C1 segment of cervical spinal cord (tissue), 14 donors: Measurements from ENCODE around the gene FOXL3.
"Not testable (repeated sequence)": the region's sequence is repeated elsewhere in the genome, so short reads cannot be mapped to it uniquely, and the experiment has no call there.

ENCODE experiments used
- DNase-seq, 14 donors: peaks; one replicate each; lab custom pipeline; 2025; lab: John Stamatoyannopoulos, UW

The FOXL3 gene

GRCh38 chr7:289209-289755 lies 688 bp upstream of the FOXL3 start:
- DNase-seq = no peak

GRCh38 chr7:290554-291372 lies 793 bp downstream of the FOXL3 start:
- no peak for DNase-seq

DNA sequence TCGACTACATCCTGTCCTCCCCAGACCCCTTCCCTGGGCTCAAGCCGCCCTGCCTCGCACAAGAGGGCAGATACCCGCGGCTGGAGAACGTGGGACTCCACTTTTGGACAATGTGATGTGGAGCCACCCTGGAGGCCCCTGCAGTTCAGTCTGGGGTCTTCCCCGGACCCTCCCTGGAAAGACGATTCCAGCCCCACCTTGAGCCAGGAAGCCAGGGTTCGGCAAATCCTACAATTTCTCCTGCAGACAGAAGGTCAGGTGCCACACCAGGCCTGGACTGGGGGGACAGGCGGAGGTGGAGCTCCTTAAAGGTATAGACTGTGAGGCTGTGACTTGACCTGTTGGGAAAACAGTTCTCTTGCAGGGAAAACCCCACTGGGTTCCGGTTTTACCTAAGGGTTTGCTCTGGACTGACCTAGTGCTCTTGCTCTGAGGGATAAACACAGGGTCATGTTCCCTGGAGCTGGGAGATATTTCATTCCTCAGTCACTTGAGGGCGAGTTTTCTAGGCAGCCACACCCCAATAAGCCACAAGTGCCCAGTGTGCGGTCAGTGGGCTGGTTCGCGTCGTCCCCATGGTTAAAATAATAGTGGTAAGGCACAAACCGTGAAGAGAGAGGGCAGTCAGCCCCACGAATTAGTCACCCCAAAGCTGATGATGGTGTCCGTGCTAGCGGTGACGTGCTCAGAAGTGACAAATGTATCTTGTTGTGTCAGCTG lies 1.6 kb downstream of the FOXL3 start:
- no peak for DNase-seq

- DNase-seq = no peak
These were observed 2.3 kb downstream of the FOXL3 start for GRCh38 chr7:292226-292625.

DNA sequence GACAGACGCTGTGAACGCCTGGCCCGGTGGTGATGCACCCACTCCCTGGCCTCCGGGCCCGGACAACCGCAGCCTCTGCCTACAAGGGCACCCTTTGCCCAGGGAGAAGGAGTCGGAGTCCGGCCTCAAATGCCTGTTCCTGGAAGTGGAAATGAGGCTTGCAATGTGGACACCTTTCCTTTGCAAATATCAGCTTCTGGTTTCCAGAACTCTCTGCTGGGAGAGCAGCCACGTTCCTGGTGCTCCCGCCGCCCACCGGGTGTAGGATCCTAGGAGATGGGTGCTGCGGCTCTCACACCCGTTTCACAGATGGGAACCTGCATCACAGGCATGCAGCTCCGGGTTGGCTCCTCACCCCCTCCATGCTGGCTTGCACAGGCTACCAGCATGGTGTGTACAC lies 2.9 kb downstream of the FOXL3 start:
- DNase-seq = no peak

- DNase-seq = no peak
These were observed 3.9 kb downstream of the FOXL3 start for GRCh38 chr7:293681-294439.

- DNase-seq = no peak
These were observed 4.6 kb downstream of the FOXL3 start for GRCh38 chr7:294440-295154.

GRCh38 chr7:295155-296154 lies 5.5 kb downstream of the FOXL3 start:
- DNase-seq = no peak

DNA sequence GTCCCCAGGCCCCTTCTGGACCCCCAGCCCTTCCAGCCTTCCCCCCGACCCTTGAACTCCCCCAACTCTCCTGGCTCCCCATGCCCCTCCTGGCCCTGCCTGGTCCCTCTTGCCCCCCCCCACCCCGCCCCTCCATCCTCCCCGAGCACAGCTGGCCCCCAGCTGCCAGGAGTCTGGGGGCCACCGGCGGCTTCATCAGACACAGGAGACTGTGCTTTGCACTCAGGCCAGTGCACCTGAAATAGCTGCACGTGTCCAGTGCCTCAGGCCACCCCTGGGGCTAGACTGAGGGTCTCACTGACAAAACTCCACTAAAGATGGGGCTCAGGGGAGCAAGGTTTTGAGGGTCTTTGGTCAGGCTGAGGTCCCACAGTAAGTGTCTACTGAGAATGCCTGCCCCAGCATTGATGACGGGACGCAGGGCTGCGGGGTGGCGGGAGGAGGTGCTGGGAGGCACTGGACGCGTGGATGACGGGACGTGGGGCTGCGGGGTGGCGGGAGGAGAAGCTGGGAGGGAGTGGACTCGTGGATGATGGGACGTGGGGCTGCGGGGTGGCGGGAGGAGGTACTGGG lies 6.5 kb downstream of the FOXL3 start:
- no peak for DNase-seq

GRCh38 chr7:297141-297540 lies 7.2 kb downstream of the FOXL3 start:
- not testable (repeated sequence) for DNase-seq

DNA sequence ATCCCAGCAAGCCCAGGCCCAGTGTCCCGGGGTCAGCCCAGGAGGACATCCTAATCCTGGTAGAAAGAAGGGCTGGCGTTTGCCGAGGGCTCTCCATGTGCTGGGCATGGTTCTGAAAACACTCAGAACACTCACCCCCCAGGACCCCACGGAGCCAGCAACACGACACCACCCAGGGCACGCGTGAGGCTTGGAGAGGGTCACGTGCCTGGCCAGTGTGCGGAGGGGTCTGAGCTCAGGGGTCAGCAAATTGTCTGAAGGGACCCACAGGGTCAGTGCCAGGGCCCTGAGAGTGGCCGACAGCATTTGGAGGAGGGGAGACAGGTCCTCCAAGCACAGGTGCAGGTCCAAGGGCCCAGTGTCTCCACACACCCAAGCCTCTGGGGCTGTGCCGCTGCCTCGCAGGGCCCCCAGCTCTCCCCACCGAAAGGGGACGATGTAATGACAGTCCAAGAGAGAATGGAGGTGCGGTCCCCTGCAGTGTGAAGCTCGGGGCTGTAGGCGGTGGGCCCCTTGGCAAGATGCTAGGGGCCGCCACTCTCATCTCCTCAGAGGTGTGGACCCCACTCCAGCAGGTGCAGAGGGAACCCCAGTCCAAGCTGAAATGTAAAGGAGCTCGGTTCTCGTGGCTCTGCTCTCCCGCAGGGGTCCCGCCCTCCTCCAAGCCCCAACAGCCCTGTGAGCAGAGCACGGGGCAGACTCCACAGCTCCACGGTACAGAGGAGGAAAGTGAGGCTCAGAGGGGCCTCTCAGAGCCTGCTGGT lies 7.8 kb downstream of the FOXL3 start:
- DNase-seq = no peak

DNA sequence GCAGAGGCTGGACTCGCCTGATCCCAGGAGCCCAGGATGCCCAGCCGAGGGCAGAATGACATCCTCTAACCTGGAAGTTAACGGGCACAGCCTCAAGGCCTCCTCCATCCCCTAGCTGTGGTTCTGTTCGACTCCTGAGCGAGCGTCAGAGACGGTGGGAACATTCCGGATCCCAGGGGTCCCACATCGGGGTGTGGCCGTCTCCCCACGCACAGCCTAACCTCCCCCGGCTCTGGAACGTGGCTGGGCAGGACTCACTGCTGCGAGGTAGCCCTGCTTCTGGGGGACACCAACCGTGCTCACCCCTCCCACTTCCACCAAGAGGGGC lies 8.4 kb downstream of the FOXL3 start:
- no peak for DNase-seq

DNA sequence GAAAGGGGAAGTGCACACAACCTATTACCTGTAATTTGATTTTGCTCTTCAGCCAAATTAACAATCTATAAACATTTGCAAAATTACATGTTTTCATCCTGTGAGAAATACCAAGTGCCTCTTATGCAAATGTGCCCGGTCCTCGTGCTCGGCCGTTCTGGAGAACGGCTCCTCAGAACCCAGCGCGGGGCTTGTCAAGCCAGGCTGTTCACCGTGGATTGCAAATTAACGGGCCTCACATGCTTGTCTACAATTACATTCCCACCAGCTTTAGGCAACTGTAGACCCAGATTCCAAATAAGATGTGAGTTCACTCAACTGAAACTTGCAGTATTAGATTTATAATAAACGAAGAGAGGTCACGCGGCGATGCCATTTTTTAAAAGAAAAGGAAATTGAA lies 8.8 kb downstream of the FOXL3 start:
- no peak for DNase-seq

- no peak for DNase-seq
These were observed 9.2 kb downstream of the FOXL3 start for GRCh38 chr7:299169-299568.

GRCh38 chr7:299628-300027 lies 9.7 kb downstream of the FOXL3 start:
- DNase-seq = no peak

DNA sequence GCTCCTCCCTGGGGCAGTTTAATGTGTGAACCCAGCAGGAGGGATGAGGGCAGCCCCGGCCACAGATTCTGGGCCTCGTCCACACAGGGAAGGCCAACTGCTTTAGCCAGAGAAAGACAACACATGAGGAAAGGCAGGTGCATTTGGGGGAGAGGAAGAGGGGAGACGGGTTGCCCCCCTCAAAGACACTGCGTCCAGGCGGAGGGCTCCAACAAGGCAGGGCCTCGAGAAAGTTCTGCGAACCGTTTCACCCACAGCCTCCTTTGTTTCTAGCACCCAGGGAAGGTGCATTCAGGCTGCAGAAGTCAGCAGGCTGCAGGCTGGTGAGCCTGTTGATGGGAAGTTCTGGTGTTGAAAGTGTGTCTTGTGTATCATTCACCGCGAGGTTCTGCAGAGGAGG lies 10.1 kb downstream of the FOXL3 start:
- no peak for DNase-seq

DNA sequence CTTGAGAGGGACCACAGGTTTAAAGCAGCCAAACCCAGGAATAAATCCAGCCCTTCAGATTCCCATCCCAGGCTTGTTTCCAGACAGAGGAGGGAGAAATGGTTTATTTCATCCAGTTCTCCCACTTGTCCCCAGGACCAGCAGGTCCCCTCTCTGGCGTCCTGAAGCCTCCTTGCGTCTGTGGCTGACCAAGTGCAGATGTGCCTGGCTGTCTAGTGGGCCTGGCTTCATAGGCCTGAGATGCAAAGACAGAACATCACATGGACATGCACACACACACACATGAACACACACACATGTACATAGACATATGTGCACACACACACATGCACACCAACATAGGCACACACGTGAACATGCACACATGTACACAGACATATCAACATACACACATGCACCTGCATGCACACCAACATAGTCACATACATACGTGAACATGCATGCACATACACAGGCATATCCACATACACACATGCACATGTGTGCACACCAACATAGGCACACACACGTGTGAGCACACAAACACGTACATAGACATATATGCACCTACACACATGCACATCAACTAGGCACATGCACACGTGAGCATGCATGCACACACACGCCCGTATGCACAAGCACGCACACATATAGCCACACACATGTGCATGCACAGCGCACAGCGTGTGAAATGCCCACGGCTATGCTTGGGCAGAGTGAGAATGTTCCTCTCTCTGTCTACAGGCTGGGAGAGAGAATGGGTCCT lies 10.7 kb downstream of the FOXL3 start:
- DNase-seq = no peak

DNA sequence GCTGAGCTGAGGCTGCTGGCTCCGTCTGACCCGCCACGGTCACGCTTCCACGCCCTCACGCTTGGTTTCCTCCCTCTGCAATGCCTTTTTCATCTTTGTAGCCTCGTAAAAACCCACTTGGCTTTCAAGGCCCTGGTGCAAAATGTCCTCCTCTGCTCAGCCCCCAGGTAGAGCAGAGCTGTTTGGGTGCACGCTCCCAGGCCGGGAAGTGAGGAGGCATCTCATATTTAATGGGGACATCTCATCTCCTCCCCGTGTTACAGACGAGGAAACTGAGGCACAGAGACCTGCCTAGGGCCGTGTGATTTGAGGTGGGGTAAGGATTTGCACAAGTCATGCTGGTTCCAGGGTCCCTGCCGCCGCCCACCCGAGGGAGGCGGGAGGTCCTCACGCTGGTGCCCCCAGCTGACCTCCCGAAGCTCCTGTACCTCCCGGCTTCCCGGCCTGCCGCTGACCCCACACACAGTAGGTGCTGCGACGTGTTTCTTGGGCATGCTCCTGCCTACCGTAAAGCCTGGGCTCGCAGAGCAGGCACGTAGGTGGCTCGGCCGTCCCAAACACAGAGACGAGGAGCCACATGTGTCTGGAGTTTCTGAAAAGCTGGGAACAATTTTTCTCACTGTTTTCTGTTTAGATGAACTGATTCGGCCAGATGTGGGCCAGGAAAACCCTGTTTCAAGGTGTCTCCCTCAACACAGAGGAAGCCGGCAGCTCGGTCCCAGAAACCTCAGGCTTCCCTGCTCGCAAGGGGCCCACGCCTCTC lies 11.5 kb downstream of the FOXL3 start:
- DNase-seq = no peak
